Stimulated activated CD4-positive, alpha-beta T cell treated with anti-CD3 and anti-CD28 coated beads, Interleukin-1b, Interleukin-23, amount 100 ng/mL, for 4 hours (primary cell): Measurements from ENCODE around the gene RAB41.
"Not testable (repeated sequence)": the region's sequence is repeated elsewhere in the genome, so short reads cannot be mapped to it uniquely, and the experiment has no call there.

Source experiments
- DNase-seq, 2 donors: peaks; one replicate each; pipeline ENCODE4 v3.0.0-alpha.2; 2020; ENCODE audit warnings: low read depth in 2 of 2

RAB41 gene

DNA sequence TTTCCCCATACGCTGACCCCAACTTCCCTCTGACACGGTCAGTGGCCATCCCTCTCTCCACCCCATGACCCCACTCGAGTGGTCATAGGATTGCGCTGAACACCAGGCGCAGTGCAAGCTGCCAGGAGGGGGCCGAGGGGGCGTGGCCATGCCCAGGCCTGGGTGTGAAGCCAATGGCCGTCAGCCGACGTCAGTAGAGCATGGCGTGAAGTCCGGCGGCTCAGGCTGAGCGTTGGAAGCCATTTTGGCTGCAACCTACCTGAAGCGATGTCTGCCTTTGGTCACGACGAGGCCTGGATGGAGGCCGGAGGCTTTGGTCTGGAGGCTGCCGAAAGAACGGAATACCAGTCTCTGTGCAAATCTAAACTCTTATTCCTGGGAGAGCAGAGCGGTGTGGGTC lies at the start of gene RAB41:
TSS of gene RAB41 (plus strand) at position 222 of the 400 bp plus-strand sequence. CDS start at position 268, 46 bp downstream.
- DNase-seq, result no peak

- no peak for DNase-seq
Observed at GRCh38 chrX:70234355-70234754, 47.6 kb upstream of the RAB41 start, which contains the start of gene AWAT1. Gene AWAT1 (plus strand): TSS chrX:70234655. CDS start chrX:70234696, 41 bp downstream.

- no peak for DNase-seq
Observed at GRCh38 chrX:70240751-70241150, 41.2 kb upstream of the RAB41 start.

- DNase-seq, result no peak
Observed at GRCh38 chrX:70241501-70241900, 40.5 kb upstream of the RAB41 start.

GRCh38 chrX:70243601-70244000 lies 38.4 kb upstream of the RAB41 start:
- DNase-seq, result not testable (repeated sequence)

- DNase-seq, result no peak
Observed at GRCh38 chrX:70244881-70245280, 37.1 kb upstream of the RAB41 start.

DNA sequence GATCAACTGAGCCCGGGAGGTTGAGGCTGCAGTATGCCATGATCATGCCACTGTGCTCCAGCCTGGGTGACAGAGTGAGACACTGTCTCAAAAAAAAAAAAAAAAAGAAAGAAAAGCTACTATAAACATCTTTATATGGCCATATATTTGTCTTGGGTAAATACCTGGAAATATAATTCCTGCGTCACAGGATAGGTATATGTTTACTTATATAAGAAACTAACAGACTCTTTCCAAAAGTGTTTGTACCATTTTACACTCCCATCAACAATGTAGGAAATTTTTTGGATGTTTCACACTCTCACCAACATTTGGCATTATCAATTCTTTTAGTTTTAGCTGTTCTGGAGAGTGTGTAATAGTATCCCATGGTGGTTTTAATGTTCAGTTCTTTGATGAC lies 34.7 kb upstream of the RAB41 start:
- DNase-seq, result no peak

GRCh38 chrX:70252491-70252890 lies 29.5 kb upstream of the RAB41 start:
- DNase-seq, result no peak

GRCh38 chrX:70253377-70254062 lies 28.5 kb upstream of the RAB41 start:
- DNase-seq, result no peak

- no peak for DNase-seq
Observed at GRCh38 chrX:70254063-70254400, 27.9 kb upstream of the RAB41 start.

DNA sequence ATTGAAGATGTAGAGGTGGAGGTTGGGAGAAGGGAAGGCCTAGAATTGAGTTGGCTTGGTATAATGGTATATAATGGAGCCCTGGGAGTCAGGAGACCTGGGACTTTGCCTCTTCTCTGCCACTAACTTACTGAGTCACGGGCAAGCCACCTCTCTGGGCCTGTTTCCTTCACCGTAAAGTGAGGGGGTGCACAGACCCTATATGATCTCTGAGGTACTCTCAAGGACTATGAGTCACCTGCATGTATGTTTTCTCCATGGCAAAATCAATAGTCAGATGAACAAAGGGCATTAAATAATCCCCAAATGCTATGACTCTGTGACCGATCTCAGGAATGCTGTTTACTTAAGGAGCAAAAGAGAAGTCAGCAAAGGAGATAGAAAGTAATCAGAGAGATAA lies 27.1 kb upstream of the RAB41 start:
- DNase-seq, result no peak

DNA sequence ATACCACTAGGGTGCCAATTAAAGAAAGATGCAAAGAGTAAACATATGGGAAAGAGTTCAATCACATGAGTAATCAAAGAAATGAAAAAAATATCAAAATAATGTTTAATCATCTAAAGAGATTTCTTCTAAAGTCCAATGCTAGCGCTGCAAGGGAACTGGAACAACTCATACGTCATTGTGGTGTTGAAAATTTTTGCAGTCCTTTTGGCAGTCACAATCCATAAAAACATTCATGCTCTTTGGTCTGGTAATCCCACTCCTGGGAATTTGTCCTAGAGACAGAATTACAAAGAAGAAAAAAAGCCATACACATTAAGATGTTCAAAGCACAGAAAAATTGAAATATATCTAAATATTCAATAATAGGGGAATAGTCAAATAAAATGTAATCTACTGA lies 26.5 kb upstream of the RAB41 start:
- no peak for DNase-seq

DNA sequence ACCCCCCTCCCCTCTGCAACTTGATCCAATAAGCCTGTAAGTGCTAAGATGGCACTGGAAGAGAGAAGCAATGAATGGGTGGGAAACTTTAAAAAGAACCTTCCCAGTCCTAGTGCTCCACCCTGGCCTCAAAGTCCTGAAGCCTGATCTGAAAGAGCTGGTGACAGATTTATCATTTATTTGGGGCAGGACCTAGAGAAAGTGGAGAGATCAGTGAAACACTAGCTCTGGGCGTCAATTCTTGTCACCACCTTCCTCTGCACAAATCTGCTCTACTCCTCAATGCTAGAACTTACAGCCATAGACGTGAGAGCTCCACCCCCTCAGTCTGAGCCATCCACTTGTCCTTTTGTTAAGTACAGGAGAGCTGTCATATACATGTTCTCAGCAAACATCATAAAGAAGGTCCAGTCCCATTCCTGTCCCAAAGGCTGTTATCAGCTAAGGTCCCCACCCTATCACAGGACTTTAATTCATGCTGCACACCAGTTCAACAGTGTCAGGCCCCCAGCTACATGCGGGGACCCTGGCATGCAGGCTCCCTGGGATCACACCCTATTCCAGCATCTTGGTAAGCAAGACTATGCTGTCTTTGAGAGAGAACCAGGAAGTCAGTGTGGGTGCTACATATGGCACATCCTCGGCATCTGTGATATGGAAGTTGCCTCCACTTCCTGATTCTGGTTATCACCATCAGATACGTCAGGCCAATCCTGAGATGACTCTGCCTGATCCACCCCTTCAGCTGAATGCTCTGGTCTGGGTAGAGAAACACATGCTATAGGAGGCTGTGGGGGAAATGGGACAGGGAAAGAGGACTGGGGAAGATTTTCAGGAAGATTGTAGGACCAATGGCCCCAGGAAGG lies 24.3 kb upstream of the RAB41 start:
- DNase-seq, result no peak

DNA sequence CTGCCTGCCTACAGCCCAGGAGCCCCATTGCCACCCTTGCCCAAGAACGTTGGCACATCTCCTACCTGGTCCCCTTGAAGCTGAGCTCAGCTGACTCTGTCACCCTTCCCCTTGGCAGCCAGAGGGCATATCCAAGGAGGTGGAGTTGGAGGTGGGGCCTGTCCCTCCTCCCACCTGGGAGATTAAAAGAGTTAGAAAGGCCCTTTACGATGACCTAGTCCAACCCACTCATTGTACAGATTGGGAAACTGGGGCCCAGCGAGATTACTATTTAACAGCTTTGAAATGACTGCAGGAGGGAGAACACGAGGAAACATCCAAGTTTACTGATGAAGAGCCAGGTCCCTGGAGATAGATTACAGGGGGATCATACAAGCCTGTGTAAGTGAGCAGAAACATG lies 21.9 kb upstream of the RAB41 start, which contains the start of gene P2RY4:
TSS of gene P2RY4 (minus strand) at position 101 of the 400 bp plus-strand sequence. CDS start 580 bp downstream, outside the sequence.
- no peak for DNase-seq

DNA sequence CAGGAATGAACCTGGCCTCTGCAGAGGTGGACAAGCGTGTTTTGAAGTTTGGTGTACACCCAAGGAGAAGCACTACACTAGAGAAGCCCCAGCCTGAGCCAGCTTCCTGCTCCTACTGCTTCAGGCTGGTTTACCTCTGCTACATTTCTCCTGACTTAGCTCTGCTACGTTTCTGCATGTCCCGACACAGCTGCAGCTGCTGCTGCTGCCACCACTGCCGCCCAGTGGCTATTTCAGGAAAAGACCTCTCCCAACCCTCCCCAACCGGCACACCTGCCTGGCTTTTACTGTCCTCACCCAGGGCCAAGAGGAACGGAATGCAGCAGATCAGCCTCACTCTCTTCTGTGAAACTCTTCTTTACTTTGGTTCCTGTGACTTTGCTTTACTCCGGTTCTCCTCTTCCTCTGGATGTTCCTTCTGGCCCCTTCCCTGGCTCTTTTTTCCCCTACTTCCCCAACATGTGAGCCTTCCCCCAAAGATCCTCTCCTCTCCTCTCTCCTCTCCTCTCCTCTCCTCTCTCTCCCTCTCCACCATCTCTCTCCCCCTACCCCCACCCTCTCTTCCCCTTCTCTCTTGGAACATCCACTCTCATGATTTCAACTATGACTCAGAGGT lies 18.9 kb upstream of the RAB41 start:
- peak; percentile 2 to 4 for DNase-seq

DNA sequence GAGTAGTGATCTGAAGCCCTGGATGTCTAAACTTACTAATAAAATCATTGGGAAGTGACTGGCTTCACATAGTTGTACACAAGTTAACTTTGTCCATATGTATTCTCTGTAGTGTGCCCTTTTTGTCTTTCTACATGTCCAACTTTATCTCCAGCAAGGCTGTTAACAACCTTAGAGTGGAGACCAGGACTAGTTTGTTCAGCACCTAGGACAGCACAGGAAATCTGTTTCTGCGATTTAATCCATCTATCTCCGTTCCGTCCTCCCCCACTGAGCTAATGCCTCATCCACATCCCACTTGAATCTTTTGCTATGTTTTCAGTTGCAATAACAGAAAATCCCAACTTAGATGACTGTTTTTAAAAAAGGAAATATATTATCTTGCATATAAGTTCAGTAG lies 17.2 kb upstream of the RAB41 start:
- DNase-seq, result no peak

DNA sequence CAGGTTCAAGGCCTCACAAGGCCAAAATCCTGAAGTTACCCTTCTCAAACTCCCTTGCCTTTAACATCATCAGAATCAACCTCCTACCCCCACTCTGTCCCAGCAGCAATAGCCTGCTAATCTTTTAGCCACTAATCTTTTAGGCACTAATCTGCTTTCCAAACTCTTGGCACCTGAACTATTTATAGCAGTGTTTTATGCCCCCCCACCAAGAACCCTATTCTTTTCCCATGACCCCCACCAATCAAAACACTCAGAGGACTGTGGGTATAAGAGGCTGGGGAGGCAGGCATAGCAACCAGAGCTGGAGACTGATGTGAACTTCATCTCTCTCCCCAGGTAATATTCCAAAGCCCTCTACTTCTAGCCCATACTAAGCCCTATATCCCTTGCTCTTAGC lies 13.9 kb upstream of the RAB41 start, which contains the start of gene ARR3:
TSS of gene ARR3 (plus strand) at position 301 of the 400 bp plus-strand sequence. CDS start 1,052 bp downstream, outside the sequence.
- no peak for DNase-seq

GRCh38 chrX:70274029-70274428 lies 7.9 kb upstream of the RAB41 start:
- not testable (repeated sequence) for DNase-seq

GRCh38 chrX:70279081-70279480 lies 2.9 kb upstream of the RAB41 start:
- no peak for DNase-seq

- DNase-seq, result no peak
Observed at GRCh38 chrX:70280573-70280972, 1.4 kb upstream of the RAB41 start.

- no peak for DNase-seq
Observed at GRCh38 chrX:70289168-70289792, 7.3 kb downstream of the RAB41 start.
